Right forelimb (tissue), 1 donor: ENCODE results near the gene ERBB2.

Source experiments
- DNase-seq: peaks from one replicate; pipeline ENCODE4 v3.0.0-alpha.2; 2018

Gene ERBB2

GRCh38 chr17:39666231-39666600, 33.6 kb upstream of the ERBB2 start:
- DNase-seq = no peak

- DNase-seq = no peak
These were observed 33.1 kb upstream of the ERBB2 start for GRCh38 chr17:39666601-39667261.

- no peak for DNase-seq
These were observed 32.5 kb upstream of the ERBB2 start for GRCh38 chr17:39667262-39667944.

DNA sequence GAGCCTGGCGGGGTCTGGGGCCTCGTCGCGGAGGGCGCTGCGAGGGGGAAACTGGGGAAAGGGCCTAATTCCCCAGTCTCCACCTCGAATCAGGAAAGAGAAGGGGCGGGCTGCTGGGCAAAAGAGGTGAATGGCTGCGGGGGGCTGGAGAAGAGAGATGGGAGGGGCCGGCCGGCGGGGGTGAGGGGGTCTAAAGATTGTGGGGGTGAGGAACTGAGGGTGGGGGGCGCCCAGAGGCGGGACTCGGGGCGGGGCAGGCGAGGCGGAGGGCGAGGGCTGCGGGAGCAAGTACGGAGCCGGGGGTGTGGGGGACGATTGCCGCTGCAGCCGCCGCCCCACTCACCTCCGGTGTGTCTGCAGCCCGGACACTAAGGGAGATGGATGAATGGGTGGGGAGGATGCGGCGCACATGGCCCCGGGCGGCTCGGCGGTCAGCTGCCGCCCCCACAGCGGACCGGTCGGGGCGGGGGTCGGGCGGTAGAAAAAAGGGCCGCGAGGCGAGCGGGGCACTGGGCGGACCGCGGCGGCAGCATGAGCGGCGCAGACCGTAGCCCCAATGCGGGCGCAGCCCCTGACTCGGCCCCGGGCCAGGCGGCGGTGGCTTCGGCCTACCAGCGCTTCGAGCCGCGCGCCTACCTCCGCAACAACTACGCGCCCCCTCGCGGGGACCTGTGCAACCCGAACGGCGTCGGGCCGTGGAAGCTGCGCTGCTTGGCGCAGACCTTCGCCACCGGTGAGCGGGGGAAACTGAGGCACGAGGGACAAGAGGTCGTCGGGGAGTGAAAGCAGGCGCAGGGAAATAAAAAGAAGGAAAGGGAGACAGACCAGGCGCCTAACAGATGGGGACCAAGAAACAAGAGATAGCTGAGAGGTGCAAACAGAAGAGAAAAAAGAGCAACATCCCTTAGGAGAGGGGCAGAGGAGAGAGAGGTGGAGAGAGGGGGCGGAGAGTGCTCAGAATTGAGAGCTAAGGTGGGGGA, 31.6 kb upstream of the ERBB2 start, which contains the start of gene PNMT:
PNMT (plus strand) TSS at position 509 of the 980 bp plus-strand sequence; CDS start at position 532, 23 bp downstream.
- DNase-seq = peak; percentile 73

- DNase-seq = no peak
These were observed 29.7 kb upstream of the ERBB2 start for GRCh38 chr17:39669897-39670735.

- no peak for DNase-seq
These were observed 29.1 kb upstream of the ERBB2 start for GRCh38 chr17:39670746-39671145.

DNA sequence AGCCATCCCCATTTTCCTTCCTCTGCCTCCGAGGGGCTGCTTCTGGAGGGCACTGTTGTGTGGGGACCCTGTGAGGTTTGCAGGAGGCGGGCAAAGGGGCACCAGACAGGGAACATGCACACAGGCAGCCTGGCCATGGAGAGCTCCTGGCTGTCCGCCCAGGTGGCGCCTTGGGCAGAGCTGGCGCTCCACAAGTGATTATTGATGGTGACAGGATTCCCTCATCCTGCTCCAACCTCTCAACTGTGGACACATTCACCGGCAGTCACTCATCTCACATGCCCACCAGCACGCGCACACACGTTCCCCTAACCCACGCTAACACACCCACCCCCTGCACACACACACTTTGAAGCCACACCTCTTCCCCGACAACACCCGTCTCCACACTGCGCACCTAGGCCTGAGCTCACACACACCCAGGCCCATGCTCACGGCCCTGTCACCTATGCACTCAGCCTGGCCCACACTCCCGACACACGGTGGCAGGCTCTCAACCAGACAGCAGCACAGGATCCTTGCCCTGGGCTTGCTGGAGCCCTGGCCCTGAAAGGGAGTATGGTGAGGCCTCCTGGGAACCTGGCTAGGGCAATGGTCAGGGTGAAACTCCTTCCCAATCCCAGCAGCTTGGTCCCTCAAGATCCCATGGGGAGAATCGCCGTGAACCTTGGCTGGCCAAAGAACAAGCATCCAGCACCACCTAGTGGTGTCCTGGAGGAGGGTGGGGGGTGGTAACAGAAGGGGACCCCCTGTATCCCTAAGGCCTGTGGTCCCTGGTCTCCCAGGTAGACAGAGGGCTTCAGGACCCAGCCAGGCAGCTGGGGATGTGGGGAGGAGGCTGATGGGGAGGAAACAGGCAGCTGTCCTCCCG, 28.0 kb upstream of the ERBB2 start:
- no peak for DNase-seq

DNA sequence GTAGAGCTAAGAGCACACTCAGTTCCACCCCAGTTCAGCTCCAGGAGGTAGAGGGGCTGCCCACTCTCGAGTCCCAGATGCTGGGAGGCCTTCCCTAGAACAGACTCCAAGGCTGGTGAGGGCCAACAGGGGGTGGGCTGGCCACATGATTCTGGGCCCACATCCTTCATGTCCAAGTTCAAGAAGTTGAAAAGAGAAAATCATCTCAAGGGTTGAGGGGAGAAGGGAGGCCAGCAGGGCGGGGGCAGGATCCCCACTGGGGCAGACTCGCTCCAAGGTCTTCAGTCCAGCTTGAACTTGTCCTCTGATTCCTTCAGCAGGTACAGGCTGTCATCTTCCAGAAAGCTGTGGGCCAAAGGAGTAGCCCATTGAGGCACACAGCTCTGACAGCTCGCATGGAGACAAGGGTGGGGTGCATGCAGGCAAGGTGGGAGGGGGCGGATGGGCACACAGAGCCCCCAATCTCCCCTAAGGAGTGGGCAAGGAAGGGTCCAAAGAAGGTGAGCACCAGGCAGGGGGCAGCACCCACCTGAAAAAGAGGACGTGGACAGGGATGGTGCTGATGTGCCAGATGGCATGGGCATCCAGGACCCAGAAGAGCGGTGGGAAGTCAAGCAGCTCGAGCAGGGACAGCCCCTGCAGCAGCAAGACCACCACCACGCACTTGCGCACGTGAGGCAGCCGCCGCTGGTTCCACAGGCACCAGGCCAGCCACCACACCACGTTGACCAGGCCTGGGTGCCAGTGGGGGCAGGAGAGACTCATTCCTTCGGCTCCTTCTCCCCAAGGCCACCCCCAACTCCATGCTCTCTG, 27.1 kb upstream of the ERBB2 start:
- no peak for DNase-seq

- no peak for DNase-seq
These were observed 26.4 kb upstream of the ERBB2 start for GRCh38 chr17:39673335-39674081.

GRCh38 chr17:39674179-39674578, 25.7 kb upstream of the ERBB2 start:
- DNase-seq = no peak

GRCh38 chr17:39674702-39675389, 25.0 kb upstream of the ERBB2 start:
- no peak for DNase-seq

GRCh38 chr17:39675390-39676082, 24.3 kb upstream of the ERBB2 start:
- no peak for DNase-seq

DNA sequence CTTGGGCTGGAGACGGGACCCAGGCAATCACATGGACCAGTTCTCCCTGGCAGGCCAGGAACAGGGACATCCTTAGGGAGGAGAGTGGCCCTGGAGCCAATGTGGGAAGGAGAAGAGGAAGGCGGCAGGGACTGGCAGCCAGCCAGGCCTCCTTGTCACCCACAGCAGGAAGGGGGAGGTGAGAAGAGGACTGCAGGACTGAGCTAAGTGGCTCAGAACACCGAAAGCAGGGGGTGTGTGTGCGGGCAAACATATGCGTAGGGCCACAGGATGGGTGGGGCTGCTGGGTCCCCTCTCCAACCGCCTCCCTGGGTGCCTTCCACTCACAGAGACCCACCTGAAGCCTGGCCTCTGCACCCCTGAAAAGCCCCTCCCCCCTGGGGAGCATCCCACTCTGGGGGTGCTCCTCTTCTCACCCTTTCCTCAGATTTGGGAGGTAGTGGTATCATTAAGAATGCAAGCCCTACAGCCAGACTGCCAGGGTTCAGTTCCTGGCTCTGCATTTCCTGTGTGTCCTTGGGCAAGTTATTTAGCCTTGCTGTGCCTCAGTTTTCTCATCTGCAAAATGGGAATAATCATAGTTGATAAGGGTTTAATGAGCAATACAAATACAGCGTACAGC, 23.6 kb upstream of the ERBB2 start:
- DNase-seq = no peak

DNA sequence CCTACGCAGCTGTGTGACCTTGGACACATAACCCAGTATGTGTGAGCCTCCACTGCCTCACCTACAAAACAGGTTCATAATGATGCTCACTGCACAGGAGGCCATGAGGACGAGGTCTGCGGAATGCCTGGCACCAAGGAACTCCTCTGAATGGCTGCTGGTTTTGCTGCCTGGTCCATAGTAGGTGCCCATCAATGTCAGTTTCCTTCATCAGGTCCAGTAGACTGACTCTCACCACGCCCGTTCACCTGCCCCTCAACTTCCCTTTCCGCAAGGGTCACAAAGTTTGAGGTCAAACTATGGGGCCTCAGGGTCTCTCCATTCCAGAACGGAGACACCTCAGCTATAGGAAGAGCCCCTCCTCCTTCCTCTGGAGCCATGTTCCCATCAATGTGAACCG, 22.8 kb upstream of the ERBB2 start:
- DNase-seq = no peak

- no peak for DNase-seq
These were observed 22.1 kb upstream of the ERBB2 start for GRCh38 chr17:39677542-39678339.

- no peak for DNase-seq
These were observed 21.3 kb upstream of the ERBB2 start for GRCh38 chr17:39678340-39679116.
